ENCODE results near the gene CCDC63. TPM values are rescaled to one million over a fixed set of nuclear protein-coding genes. Genes with fewer than 3 reads are reported as not detected.

Gene CCDC63
- polyA plus RNA-seq (ENCODE audit: insufficient read length): 0.11 TPM

DNA sequence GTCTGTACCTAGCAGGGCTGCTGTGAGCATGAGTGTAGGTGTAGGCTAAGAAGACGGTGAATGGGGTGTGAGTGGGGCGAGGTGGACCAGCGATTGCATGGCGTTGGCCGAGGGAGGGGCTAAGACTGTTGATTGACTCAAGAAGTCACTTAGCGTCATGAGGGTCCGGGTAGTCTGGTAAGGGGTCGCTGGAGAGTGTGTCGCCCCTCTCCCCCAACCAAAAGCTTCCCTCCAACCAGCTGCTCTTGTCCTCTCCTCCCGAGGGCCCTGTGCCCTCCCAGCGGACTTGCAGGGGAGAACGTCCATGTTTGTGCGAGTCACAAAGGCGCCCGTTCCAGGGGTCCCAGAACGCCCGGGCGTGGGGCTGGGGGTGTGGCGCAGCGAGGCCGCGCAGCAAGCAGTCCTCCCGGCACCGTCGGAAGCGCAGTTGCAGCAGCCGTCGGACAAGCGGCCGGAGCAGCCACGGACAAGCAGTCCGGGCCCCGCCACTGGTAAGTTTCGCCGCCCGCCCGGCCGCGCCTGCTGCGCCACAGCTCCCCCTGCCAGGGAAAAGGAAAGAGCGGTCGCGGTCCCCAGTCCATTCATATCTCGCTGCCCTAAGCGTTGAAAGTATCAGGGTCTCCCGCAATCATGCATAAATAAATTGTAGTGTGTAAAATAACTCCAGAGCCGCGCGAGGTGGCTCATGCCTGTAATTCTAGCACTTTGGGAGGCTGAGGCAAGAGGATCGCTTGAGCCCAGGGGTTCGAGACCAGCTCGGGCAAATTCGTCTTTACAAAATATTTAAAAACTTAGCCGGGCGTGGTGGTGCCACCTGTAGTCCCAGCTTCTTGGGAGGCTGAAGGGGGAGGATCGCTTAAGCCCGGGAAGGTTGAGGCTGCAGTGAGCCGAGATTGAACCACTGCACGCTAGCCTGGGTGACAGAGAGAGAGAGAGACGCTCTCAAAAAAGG, at the start of gene CCDC63:
TSS of gene CCDC63 (plus strand) at position 373 of the 952 bp plus-strand sequence. CDS start 5,968 bp downstream, outside the sequence.
- DNase-seq (ENCODE audit: low read depth): no peak

GRCh38 chr12:110798461-110798860, 48.3 kb upstream of the CCDC63 start:
- DNase-seq (ENCODE audit: low read depth): no peak

DNA sequence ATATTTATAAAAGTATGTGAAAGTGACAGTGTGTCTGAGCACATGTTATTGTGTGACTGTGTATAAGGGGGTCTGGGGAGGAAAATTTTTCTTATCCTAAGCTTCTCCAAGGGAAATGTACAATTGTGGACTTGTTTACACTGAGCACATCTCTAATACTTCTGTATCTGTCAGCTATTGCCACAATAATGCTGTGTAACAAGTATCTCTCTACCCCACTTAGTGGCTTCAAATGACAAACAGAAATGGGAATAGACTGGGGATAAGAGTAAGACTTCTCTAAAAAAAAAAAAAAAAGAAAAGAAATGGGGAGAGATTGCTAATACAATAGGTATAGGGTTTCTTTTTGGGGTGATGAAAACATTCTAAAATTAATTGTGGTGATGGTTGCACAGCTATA, 44.3 kb upstream of the CCDC63 start:
- DNase-seq (ENCODE audit: low read depth): no peak

DNA sequence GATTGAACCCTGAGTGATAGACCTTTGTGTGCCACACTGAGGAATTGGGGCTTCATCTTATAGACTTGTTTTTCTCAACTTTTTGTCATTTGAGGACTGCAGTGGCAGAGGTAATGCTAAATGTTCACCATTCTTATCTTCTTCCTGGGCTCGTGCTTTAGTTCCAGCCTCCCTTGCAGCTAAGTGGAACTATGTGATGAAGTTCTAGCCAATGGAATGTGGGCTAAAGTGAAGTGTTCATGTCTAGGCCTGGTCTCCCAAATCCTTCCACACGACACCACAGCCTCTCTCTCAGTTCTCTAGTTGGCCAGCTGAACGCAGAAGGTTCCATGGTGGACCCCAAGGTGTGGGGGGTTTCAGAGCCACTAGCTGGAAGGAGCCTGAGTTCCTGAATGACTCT, 42.4 kb upstream of the CCDC63 start:
- DNase-seq (ENCODE audit: low read depth): no peak

- DNase-seq (ENCODE audit: low read depth): no peak
Measured at GRCh38 chr12:110807640-110808039, 39.1 kb upstream of the CCDC63 start.

GRCh38 chr12:110809149-110809548, 37.6 kb upstream of the CCDC63 start:
- DNase-seq (ENCODE audit: low read depth): no peak

GRCh38 chr12:110811972-110812371, 34.8 kb upstream of the CCDC63 start:
- no peak for DNase-seq (ENCODE audit: low read depth)

DNA sequence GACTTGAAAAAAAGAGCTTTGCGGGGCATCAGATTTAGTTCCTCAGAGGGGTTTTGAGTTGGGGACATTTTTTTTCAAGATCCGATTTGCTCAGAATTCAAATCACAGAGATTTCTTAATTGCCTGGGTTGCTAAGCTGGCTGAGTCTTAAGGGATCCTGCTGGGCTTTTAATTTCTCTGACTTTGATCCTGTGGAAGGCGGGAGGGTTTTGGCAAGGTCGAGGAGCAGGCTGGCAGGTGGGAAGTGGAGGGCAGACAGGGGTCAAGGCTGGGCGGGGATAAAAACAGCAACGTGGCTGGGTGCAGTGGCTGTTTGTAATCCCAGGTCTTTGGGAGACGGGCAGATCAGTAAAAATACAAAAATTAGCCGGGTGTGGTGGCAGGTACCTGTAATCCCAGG, 33.5 kb upstream of the CCDC63 start:
- no peak for DNase-seq (ENCODE audit: low read depth)

DNA sequence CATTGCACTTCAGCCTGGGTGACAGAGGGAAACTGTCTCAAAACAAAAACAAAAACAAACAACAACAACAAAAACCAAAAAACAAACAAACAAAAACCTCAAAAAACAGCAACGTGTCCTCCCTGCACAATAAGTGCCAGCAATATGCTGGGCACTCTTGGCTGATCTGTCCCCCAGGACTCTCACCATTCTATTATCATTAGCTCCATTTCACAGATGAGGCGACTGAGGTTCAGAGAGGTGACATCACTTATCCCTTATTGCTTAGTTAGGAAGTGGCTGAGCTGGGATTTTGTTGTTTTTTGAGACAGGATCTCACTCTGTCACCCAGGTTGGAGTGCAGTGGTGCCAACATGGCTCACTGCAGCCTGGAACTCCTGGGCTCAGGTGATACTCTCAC, 33.0 kb upstream of the CCDC63 start:
- DNase-seq (ENCODE audit: low read depth): no peak

- DNase-seq (ENCODE audit: low read depth): no peak
Measured at GRCh38 chr12:110816248-110816647, 30.5 kb upstream of the CCDC63 start.

DNA sequence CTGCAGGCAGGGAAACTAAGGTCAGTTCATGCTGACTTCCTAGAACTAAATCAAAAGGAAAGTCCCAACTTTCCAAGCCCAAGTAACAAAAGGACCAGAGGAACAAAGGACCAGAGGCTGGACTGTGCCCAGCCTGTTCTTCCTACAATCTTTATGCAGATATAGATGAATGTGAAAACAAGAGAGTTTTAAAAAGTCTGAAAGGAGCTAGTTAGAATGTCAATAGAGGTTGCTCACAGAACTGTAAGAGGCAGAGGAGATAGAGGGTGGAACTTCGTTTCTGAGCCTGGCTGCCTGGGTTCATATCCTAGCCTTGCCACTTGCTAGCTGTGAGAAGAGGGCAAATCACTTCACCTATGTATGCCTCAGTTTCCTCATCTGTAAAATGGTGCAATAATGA, 30.0 kb upstream of the CCDC63 start:
- no peak for DNase-seq (ENCODE audit: low read depth)

DNA sequence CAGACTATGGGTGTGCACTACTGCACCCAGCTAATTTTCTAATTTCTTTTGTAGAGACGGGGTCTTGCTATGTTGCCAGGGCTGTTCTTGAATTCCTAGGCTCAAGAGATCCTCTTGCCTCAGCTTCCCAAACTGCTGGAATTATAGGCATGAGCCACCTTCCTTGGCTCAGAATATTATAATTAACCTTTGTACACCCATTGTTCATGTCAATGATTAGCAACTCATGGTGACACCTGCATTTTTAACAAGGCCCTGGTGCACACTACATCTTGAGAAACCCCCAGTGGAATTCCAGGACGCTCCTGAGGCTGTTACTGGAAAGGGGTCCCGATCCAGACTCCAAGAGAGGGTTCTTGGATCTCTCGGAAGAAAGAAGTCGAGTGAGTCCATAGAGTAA, 28.3 kb upstream of the CCDC63 start:
- DNase-seq (ENCODE audit: low read depth): no peak

DNA sequence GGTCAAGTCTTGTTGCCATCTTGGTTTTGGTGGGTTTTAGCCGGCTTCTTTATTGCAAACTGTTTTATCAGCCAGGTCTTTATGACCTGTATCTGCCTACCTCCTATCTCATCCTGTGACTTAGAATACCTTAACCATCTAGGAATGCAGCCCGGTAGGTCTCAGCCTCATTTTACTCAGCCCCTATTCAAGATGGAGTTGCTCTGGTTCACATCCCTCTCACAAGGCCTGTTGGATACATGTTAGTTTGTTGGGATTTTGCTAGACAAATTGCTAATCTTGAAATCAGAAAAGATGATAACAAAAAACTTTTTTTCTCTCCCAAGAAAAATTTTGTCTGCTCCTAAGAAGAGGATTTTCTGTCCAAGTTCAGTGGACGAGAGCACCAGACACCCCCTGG, 27.6 kb upstream of the CCDC63 start:
- no peak for DNase-seq (ENCODE audit: low read depth)

GRCh38 chr12:110819646-110820045, 27.1 kb upstream of the CCDC63 start:
- no peak for DNase-seq (ENCODE audit: low read depth)

DNA sequence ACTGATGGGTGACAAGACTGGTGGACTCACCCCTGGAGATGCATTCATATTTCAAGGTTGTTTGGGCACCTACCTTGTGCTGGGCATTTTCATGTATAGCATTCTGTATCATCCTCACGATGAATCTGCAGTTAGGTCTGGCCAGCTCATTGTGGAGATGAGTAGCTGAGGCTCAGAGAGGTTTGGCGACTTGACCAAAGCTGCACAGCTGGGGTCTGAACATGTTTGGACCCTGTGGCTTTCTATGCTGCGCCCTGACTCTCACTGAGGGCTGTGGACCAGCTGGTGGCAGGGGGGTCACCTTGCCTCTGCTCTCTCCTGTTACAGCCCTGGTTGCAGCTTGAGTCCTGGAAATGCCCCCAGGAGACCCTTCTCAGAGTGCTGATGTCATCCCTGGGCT, 24.9 kb upstream of the CCDC63 start:
- no peak for DNase-seq (ENCODE audit: low read depth)

GRCh38 chr12:110822821-110823415, 23.9 kb upstream of the CCDC63 start:
- DNase-seq (ENCODE audit: low read depth): no peak

DNA sequence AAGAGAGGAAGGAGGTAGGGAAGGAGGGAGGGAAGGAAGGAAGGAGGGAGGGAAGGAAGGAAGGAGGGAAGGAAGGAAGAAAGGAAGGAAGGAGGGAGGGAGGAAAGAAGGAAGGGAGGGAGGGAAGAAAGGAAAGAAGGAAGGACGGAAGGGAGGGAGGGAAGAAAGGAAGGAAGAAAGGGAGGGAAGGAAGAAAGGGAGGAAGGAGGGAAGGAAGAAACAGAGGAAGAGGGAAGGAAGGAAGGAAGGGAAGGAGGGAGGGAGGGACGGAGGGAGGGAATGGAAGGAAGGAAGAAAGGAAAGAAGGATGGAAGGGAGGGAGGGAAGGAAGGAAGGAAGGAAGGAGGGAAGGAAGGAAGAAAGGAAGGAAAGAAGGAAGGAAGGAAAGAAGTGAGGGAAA, 22.4 kb upstream of the CCDC63 start:
- DNase-seq (ENCODE audit: low read depth): no peak

- no peak for DNase-seq (ENCODE audit: low read depth)
Measured at GRCh38 chr12:110825530-110825929, 21.3 kb upstream of the CCDC63 start.

DNA sequence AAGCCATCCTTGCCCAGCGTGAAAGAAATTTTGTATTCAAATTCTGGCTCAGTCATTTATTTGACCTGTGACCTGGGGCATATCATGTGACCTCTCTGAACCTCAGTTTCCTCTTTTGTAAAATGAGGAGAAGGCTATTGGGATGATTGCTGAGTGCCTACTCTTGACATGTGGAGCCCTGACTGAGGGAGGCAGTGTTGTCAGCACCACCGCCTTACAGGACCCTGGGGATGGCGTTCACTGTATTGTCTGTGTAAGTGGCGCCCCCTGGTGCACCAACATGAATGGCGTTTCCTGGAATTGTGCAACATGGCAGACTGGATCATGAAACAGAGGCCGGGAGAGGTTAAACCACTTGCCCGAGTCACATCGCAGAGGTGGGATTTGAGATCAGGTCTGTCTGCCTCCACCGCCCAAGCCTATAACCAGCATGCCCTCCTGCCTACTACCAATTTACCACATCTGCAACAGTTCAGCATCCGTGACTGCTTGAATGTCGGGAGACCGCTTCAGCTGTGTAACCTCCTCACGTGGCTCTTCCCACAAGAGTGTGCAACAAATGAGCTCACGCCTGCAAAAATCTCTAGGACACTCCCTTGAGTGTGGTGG, 20.1 kb upstream of the CCDC63 start:
- peak; percentile 39 for DNase-seq (ENCODE audit: low read depth)

DNA sequence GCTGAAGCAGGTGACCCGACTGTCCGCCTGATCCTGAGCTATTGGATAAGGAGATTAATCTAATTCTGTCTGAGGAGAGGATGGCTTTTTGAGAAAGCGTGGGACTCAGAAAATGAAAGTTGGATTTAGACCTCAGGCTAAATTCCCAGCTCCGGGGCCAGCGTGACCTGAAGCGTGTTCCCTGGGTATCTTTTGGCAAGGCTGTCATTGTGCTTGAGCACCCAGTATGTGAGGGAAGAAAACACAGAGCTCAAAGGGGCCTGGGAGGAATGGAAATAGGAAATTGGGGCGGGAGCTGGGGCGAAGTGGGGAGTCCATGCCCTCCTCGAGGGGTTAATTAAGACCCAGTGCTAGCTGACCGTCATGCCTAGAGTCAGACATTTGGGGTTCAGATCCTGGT, 17.5 kb upstream of the CCDC63 start:
- DNase-seq (ENCODE audit: low read depth): no peak

GRCh38 chr12:110836291-110836690, 10.5 kb upstream of the CCDC63 start:
- DNase-seq (ENCODE audit: low read depth): no peak

- DNase-seq (ENCODE audit: low read depth): no peak
Measured at GRCh38 chr12:110841007-110841406, 5.8 kb upstream of the CCDC63 start.

DNA sequence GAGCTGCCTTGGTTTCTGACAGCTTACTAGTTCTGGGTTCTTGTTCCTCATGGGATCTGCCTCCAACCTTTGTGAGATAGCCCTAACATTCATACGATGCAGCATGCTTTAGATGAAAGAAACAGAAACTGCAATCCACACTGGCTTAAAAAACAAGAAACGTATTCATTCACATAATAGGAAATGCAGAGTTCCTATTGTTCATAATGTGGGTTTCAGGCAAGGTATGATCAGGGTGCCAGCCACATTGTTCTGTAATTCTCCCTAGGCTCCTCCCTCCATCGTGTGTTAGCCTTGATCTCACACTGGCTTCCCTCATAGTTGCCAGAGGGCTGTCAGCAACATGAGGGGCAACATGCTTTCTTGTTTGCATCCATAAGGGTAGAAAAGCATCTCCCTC, 2.7 kb upstream of the CCDC63 start:
- DNase-seq (ENCODE audit: low read depth): no peak
